ENCODE results near the gene DEFB119. TPM values are rescaled to one million over a fixed set of nuclear protein-coding genes. Genes with fewer than 3 reads are reported as not detected.
"Not testable (repeated sequence)": the region's sequence is repeated elsewhere in the genome, so short reads cannot be mapped to it uniquely, and the experiment has no call there.

The DEFB119 gene
- not detected for polyA plus RNA-seq (2012; ENCODE audit: insufficient read depth, insufficient read length)

GRCh38 chr20:31390490-31390889 is at the start of gene DEFB119:
TSS of gene DEFB119 (minus strand) at chr20:31390590. CDS start at chr20:31390483, 107 bp downstream.
- no peak for DNase-seq (ENCODE audit: low read depth, low spot score)
- no peak within 1 kb of the TSS for H3K4me3 ChIP-seq (ENCODE audit: low read length)

GRCh38 chr20:31430568-31431115 is 40.3 kb upstream of the DEFB119 start:
- H3K4me3 ChIP-seq (ENCODE audit: low read length) = no peak overlapping the region
- no peak for DNase-seq (ENCODE audit: low read depth, low spot score)

- not testable (repeated sequence) for H3K4me3 ChIP-seq (ENCODE audit: low read length); DNase-seq (ENCODE audit: low read depth, low spot score)
These were observed 37.2 kb upstream of the DEFB119 start for GRCh38 chr20:31427576-31427975.

GRCh38 chr20:31426891-31427551 is 36.6 kb upstream of the DEFB119 start:
- not testable (repeated sequence) for DNase-seq (ENCODE audit: low read depth, low spot score)

GRCh38 chr20:31425797-31426196 is 35.4 kb upstream of the DEFB119 start:
- DNase-seq (ENCODE audit: low read depth, low spot score) = no peak
- H3K4me3 ChIP-seq (ENCODE audit: low read length) = no peak overlapping the region

More at GRCh38 chr20:31426891-31427551, 36.6 kb upstream of the DEFB119 start:
- not testable (repeated sequence) for H3K4me3 ChIP-seq (ENCODE audit: low read length)

GRCh38 chr20:31418307-31418706 is 27.9 kb upstream of the DEFB119 start:
- no peak for DNase-seq (ENCODE audit: low read depth, low spot score)
- no peak overlapping the region for H3K4me3 ChIP-seq (ENCODE audit: low read length)

GRCh38 chr20:31415653-31416052 is 25.3 kb upstream of the DEFB119 start:
- no peak overlapping the region for H3K4me3 ChIP-seq (ENCODE audit: low read length)
- no peak for DNase-seq (ENCODE audit: low read depth, low spot score)

- no peak overlapping the region for H3K4me3 ChIP-seq (ENCODE audit: low read length)
- no peak for DNase-seq (ENCODE audit: low read depth, low spot score)
These were observed 24.0 kb upstream of the DEFB119 start for GRCh38 chr20:31414381-31414780.

- no peak overlapping the region for H3K4me3 ChIP-seq (ENCODE audit: low read length)
- no peak for DNase-seq (ENCODE audit: low read depth, low spot score)
These were observed 19.6 kb upstream of the DEFB119 start for GRCh38 chr20:31410011-31410410.

GRCh38 chr20:31406115-31406514 is 15.7 kb upstream of the DEFB119 start, which contains the start of gene DEFB121:
TSS of gene DEFB121 (minus strand) at chr20:31406215. CDS start at chr20:31406152, 63 bp downstream.
- no peak within 1 kb of the TSS for H3K4me3 ChIP-seq (ENCODE audit: low read length)
- DNase-seq (ENCODE audit: low read depth, low spot score) = no peak

- H3K4me3 ChIP-seq (ENCODE audit: low read length) = no peak overlapping the region
- DNase-seq (ENCODE audit: low read depth, low spot score) = no peak
These were observed 13.5 kb upstream of the DEFB119 start for GRCh38 chr20:31403886-31404285.

GRCh38 chr20:31394900-31395299 is 4.5 kb upstream of the DEFB119 start:
- H3K4me3 ChIP-seq (ENCODE audit: low read length) = no peak overlapping the region

GRCh38 chr20:31392836-31393235 is 2.4 kb upstream of the DEFB119 start:
- DNase-seq (ENCODE audit: low read depth, low spot score) = no peak
- H3K4me3 ChIP-seq (ENCODE audit: low read length) = no peak overlapping the region

More at GRCh38 chr20:31394900-31395299, 4.5 kb upstream of the DEFB119 start:
- no peak for DNase-seq (ENCODE audit: low read depth, low spot score)

GRCh38 chr20:31374346-31374745 is 16.0 kb downstream of the DEFB119 start:
- no peak overlapping the region for H3K4me3 ChIP-seq (ENCODE audit: low read length)
- DNase-seq (ENCODE audit: low read depth, low spot score) = no peak

- no peak for DNase-seq (ENCODE audit: low read depth, low spot score)
- no peak within 1 kb of the TSS for H3K4me3 ChIP-seq (ENCODE audit: low read length)
These were observed 22.1 kb downstream of the DEFB119 start, which contains the start of gene DEFB118 for GRCh38 chr20:31368301-31368700. TSS of gene DEFB118 (plus strand) at chr20:31368601. CDS start at chr20:31368651, 50 bp downstream.

- not testable (repeated sequence) for DNase-seq (ENCODE audit: low read depth, low spot score); H3K4me3 ChIP-seq (ENCODE audit: low read length)
These were observed 26.1 kb downstream of the DEFB119 start for GRCh38 chr20:31364272-31364671.

- DNase-seq (ENCODE audit: low read depth, low spot score) = no peak
- no peak overlapping the region for H3K4me3 ChIP-seq (ENCODE audit: low read length)
These were observed 27.1 kb downstream of the DEFB119 start for GRCh38 chr20:31363295-31363694.

GRCh38 chr20:31355981-31356380 is 34.4 kb downstream of the DEFB119 start:
- DNase-seq (ENCODE audit: low read depth, low spot score) = no peak
- H3K4me3 ChIP-seq (ENCODE audit: low read length) = no peak overlapping the region

- no peak for DNase-seq (ENCODE audit: low read depth, low spot score)
- H3K4me3 ChIP-seq (ENCODE audit: low read length) = no peak overlapping the region
These were observed 48.9 kb downstream of the DEFB119 start for GRCh38 chr20:31341470-31341869.

- DNase-seq (ENCODE audit: low read depth, low spot score) = no peak
- H3K4me3 ChIP-seq (ENCODE audit: low read length) = no peak overlapping the region
These were observed 59.5 kb downstream of the DEFB119 start for GRCh38 chr20:31330893-31331292.

All from Jurkat, Clone E6-1 (cell line).